ENCODE results near the gene CACNG5. TPM values are rescaled to one million over a fixed set of nuclear protein-coding genes. Genes with fewer than 3 reads are reported as not detected.

CACNG5 gene
- total and polyA plus RNA-seq, 7 donors = 1.1 TPM; not detected in 6

DNA sequence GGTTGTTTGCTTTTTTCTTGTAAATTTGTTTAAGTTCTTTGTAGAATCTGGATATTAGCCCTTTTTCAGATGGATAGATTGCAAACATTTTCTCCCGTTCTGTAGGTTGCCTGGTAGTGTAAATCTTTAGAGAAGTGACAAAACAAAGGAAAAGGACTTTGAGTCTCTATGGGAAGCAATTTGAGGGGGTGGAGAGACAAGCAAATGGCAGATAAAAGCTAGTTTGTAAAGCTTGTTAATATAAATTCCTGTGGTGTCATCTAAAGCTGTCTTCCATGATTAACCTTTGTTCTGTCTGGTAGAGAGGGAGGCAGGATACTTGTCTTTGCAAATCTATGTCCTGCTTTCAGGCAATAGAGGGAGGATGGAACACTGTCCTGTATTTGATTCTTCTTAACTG, 89.0 kb downstream of the CACNG5 start:
- no peaks in the 10 kb centered on the region for H3K9me3 ChIP-seq
- DNase-seq = no peak
- H3K36me3 ChIP-seq = no peaks in the 10 kb centered on the region
- H3K4me1 ChIP-seq = no peaks in the 10 kb centered on the region
- 50 to 62% methylated on average over 1 of the region's 1 CpG for WGBS, 2 donors
- H3K4me3 ChIP-seq = no peak overlapping the region
- H3K27ac ChIP-seq = no peak overlapping the region
- no peaks in the 10 kb centered on the region for H3K27me3 ChIP-seq
- TF ChIP-seq POLR2A (IDR thresholded peaks at IDR 0.05) (no peak), POLR2AphosphoS5 (IDR thresholded peaks at IDR 0.05) (no peak), EP300 (IDR thresholded peaks at IDR 0.05) (no peak)
- TF ChIP-seq, protein P1, sequence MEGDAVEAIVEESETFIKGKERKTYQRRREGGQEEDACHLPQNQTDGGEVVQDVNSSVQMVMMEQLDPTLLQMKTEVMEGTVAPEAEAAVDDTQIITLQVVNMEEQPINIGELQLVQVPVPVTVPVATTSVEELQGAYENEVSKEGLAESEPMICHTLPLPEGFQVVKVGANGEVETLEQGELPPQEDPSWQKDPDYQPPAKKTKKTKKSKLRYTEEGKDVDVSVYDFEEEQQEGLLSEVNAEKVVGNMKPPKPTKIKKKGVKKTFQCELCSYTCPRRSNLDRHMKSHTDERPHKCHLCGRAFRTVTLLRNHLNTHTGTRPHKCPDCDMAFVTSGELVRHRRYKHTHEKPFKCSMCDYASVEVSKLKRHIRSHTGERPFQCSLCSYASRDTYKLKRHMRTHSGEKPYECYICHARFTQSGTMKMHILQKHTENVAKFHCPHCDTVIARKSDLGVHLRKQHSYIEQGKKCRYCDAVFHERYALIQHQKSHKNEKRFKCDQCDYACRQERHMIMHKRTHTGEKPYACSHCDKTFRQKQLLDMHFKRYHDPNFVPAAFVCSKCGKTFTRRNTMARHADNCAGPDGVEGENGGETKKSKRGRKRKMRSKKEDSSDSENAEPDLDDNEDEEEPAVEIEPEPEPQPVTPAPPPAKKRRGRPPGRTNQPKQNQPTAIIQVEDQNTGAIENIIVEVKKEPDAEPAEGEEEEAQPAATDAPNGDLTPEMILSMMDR (IDR thresholded peaks at IDR 0.05) = no peak
- intact Hi-C loops (cut with DNase I) = no loop called here

DNA sequence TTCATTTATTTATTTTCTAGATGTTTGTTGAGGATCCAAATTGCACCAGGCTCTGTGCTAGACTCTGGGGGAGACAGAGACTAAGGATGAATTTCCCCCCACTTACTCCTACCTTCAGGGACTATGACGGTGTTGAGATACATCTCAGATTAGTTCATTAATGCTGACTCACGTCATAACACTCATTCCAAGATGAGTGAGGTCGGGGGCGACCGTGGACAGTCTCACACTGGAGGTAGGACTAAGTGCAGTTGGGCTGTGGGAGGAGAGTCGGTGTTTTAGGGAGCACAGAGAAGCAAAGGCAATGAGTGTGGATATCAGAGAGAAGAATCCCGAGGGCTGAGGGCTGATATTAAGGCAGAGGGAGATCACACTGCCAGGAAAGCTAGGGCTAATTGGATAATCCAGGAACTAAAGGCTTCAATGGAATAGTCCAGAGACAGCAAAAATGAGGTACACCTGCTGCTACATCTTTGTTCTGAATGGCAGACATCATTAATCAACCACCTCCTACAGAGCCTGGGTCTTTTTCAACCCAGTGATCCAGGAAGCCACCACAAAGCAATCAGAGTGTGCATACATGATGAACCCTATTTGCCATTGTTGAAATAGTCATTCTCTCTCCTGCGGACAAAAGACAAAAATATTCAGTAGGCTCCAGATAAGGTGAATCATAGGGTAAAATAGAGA, 91.0 kb downstream of the CACNG5 start:
- H3K4me1 ChIP-seq = no peaks in the 10 kb centered on the region
- H3K27me3 ChIP-seq = no peaks in the 10 kb centered on the region
- no peak overlapping the region for H3K27ac ChIP-seq
- 89% methylated on average over 8 of the region's 8 CpGs for WGBS, 2 donors
- no peak overlapping the region for H3K4me3 ChIP-seq
- H3K36me3 ChIP-seq = no peaks in the 10 kb centered on the region
- no peaks in the 10 kb centered on the region for H3K9me3 ChIP-seq
- intact Hi-C loops (cut with DNase I) = no loop called here
- TF ChIP-seq POLR2AphosphoS5 (IDR thresholded peaks at IDR 0.05) = no peak
- TF ChIP-seq, protein P1 (IDR thresholded peaks at IDR 0.05) = no peak
- no peak for TF ChIP-seq EP300 (IDR thresholded peaks at IDR 0.05)
- no peak for TF ChIP-seq POLR2A (IDR thresholded peaks at IDR 0.05)
- no peak for DNase-seq

DNA sequence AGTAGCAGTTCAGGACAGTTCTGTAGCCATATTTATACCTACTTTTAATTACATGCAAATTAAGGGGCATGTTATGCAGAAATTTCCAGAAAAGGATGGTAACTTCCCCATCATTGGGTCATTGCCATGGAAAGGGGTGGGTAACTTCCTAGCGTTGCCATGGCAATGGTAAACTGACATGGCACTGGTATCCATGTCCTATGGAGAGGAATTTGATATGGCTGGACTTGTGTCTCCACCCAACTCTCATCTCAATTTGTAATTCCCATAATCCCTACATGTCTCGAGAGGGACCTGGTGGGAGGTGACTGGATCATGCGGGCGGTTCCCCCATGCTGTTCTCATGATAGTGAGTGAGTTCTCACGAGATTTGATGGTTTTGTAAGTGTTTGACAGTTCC, 94.0 kb downstream of the CACNG5 start:
- Histone ChIP-seq H3K27me3 (no peaks in the 10 kb centered on the region), H3K4me1 (no peaks in the 10 kb centered on the region), H3K27ac (no peak overlapping the region), H3K9me3 (no peaks in the 10 kb centered on the region), H3K4me3 (no peak overlapping the region), H3K36me3 (no peaks in the 10 kb centered on the region)
- 89 to 90% methylated on average over 5 of the region's 5 CpGs for WGBS, 2 donors
- no peak for TF ChIP-seq POLR2A (IDR thresholded peaks at IDR 0.05)
- intact Hi-C loops (cut with DNase I) = no loop called here
- no peak for DNase-seq

DNA sequence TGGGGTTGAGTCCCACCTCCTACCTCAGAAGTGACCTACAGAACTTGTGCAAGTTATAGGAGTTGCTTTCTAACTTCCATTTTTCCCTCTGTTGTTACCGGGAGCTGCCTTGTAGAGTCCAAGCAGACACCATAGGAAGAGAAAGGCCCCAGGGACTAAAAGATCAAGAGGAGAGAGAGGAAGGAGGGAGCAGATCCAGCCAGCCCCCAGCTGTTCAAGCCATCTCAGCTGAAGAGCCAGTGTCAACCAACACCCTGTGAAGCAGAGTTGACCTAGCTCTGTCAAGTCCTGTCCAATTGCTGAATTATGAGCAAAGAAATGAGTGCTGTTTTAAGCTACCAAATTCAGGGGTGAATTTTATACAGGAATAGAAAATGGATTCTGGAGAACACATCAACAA, 94.7 kb downstream of the CACNG5 start:
- TF ChIP-seq, protein P1 (IDR thresholded peaks at IDR 0.05) = no peak
- TF ChIP-seq POLR2A (IDR thresholded peaks at IDR 0.05) (no peak), EP300 (IDR thresholded peaks at IDR 0.05) (no peak), POLR2AphosphoS5 (IDR thresholded peaks at IDR 0.05) (no peak)
- intact Hi-C loops (cut with DNase I) = no loop called here
- H3K36me3 ChIP-seq = no peaks in the 10 kb centered on the region
- H3K27me3 ChIP-seq = no peaks in the 10 kb centered on the region
- H3K4me1 ChIP-seq = no peaks in the 10 kb centered on the region
- H3K9me3 ChIP-seq = no peaks in the 10 kb centered on the region
- no peak for DNase-seq
- H3K4me3 ChIP-seq = no peak overlapping the region
- WGBS, 2 donors = 39 to 43% methylated on average over 1 of the region's 1 CpG
- no peak overlapping the region for H3K27ac ChIP-seq

DNA sequence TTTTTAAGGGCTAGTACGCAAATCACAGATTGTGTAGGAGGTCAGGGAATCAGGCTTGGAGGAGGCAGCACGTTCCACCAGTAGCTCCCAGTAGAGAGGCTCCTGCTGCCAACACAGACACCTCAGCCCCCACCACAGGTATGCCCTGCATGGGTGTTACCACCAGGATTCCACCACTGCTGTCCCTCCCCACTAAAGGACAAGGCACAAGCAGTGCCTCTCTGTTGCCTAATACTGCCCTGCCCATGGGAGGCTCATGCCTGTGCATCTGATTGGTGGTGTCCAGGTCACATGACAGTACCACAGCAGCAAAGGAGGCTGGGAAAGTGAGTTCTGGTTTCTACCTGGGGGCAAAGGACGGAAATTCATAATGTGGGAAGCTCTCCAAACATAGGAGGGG, 96.0 kb downstream of the CACNG5 start:
- Histone ChIP-seq H3K9me3 (no peaks in the 10 kb centered on the region), H3K36me3 (no peaks in the 10 kb centered on the region), H3K4me3 (no peak overlapping the region), H3K4me1 (no peaks in the 10 kb centered on the region), H3K27ac (no peak overlapping the region), H3K27me3 (no peaks in the 10 kb centered on the region)
- DNase-seq = peak; percentile 9
- 59 to 77% methylated on average over 3 of the region's 3 CpGs for WGBS, 2 donors
- TF ChIP-seq POLR2AphosphoS5 (IDR thresholded peaks at IDR 0.05) (no peak), POLR2A (IDR thresholded peaks at IDR 0.05) (no peak), EP300 (IDR thresholded peaks at IDR 0.05) (no peak)
- TF ChIP-seq, protein P1 (IDR thresholded peaks at IDR 0.05) = no peak
- intact Hi-C loops (cut with DNase I) = no loop called here

All from sigmoid colon (tissue), 7 donors.